ENCODE results near the gene SCARB2. TPM values are rescaled to one million over a fixed set of nuclear protein-coding genes. Genes with fewer than 3 reads are reported as not detected.

Gene SCARB2, protein sequence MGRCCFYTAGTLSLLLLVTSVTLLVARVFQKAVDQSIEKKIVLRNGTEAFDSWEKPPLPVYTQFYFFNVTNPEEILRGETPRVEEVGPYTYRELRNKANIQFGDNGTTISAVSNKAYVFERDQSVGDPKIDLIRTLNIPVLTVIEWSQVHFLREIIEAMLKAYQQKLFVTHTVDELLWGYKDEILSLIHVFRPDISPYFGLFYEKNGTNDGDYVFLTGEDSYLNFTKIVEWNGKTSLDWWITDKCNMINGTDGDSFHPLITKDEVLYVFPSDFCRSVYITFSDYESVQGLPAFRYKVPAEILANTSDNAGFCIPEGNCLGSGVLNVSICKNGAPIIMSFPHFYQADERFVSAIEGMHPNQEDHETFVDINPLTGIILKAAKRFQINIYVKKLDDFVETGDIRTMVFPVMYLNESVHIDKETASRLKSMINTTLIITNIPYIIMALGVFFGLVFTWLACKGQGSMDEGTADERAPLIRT
- total RNA-seq: 1 to 10 TPM; 3.3 to 4.6 TPM

DNA sequence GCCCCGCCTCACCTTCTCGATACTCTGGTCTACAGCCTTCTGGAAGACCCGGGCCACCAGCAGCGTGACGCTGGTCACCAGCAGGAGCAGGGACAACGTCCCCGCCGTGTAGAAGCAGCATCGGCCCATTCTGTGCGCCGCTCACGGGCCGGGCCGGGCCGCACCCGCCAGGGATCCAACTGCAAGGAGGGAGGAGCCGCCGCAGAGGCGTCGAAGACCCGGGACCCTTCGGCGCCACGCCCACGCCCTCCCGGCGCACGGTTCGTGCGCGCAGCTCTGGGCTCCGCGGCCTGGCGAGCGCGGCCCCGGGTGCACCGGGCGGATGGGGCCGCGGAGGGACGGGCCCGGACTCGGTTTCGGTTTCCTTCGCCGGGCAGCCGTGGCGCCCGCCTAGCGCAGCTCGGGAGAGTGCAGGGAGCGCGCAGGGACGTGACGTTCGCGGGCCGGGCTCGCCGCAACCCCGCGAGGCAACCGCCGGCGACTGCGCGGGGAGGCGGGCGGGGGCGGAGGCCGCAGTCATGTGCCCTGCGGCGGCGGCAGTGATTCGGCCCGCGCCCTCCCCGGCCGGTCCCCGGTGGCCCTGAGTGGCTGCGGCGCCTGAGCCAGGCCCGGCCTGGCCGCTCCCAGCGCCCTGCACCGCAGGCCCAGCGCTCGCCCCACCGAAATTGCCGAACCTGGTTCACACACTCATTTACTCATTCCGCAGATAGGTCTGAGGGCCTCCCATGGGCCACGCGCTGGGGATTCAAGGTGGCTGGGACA is at the start of gene SCARB2:
Gene SCARB2 (minus strand): TSS at position 410 of the 762 bp plus-strand sequence. CDS start 281 bp downstream, at position 129.
- DNase-seq (peak; percentile 79), ATAC-seq (peak; percentile 68)
- Mint-ChIP-seq H3K4me3 (peak within 1 kb of the TSS; percentile 75), H3K27ac (peak within 1 kb of the TSS; percentile 78), H3K9me3 (ENCODE audit: low read depth) (no peaks in the 10 kb centered on the region), H3K4me1 (peaks cover 32% of the 10 kb centered on the region), H3K27me3 (no peaks in the 10 kb centered on the region), H3K36me3 (ENCODE audit: low read depth) (no peaks in the 10 kb centered on the region)
- intact Hi-C loops (cut with DNase I, micrococcal nuclease): loop anchor here (1.0 to 10.0 kb wide), 7 partner anchors 15 to 941 kb away; partner anchors contain the start of genes NUP54 (in 2 of the 2), CCNG2 (in 1 of the 2), CCNI (in 1 of the 2) and STBD1 (in 1 of the 2)
- ChIA-PET POLR2A (no interaction called here), CTCF (no interaction called here)

DNA sequence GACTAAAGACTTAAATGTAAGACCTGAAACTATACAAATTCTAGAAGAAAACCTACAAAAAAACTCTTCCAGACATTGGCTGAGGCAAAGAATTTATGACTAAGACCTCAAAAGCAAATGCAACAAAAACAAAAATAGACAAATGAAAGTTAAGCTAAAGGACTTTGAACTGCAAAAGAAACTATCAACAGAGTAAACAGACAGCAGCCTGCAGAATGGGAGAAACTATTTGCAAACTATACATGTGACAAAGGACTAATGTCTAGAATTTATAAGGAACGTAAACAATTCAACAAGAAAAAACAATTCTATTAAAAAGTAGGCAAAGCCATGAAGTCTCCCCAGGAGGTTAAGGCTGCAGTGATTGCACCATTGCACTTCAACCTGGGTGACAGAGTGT is 46.9 kb upstream of the SCARB2 start:
- no peak for ATAC-seq
- Mint-ChIP-seq H3K27me3 (peaks cover 13% of the 10 kb centered on the region), H3K4me1 (no peaks in the 10 kb centered on the region), H3K27ac (no peak overlapping the region), H3K4me3 (no peak overlapping the region), H3K9me3 (ENCODE audit: low read depth) (no peaks in the 10 kb centered on the region), H3K36me3 (ENCODE audit: low read depth) (no peaks in the 10 kb centered on the region)
- intact Hi-C loops (cut with DNase I, micrococcal nuclease): no loop called here
- no peak for DNase-seq
- ChIA-PET POLR2A (no interaction called here), CTCF (interaction anchor here (1.2 to 2.9 kb wide), 3 partner anchors 8 to 80 kb away, joined by 4 to 17 read pairs (median 5); no protein-coding TSS in a partner anchor)

DNA sequence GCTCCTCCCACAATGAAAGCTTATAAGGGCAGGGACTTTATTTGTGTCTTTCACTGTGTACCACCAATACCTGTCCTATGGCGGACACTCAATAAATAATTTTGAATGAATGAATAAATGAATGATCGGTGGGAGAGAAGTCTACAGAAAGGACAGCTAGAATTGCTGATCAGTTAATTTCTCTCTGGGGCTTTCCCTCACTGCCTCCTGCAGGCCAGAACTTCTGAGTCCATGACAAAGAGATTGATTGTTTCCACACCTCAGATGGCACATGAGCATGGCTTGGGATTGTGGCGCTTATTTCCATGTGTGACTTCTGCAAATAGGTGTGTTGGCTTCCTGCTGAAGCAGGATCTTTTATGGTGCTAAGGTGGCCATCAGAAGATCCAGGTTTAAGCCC is 44.2 kb upstream of the SCARB2 start:
- DNase-seq (no peak), ATAC-seq (no peak)
- ChIA-PET CTCF (no interaction called here), POLR2A (no interaction called here)
- H3K4me1 Mint-ChIP-seq: no peaks in the 10 kb centered on the region
- H3K9me3 Mint-ChIP-seq (ENCODE audit: low read depth): no peaks in the 10 kb centered on the region
- no peaks in the 10 kb centered on the region for H3K36me3 Mint-ChIP-seq (ENCODE audit: low read depth)
- no peak overlapping the region for H3K27ac Mint-ChIP-seq
- intact Hi-C loops (cut with DNase I, micrococcal nuclease): no loop called here
- peaks cover 30% of the 10 kb centered on the region for H3K27me3 Mint-ChIP-seq
- no peak overlapping the region for H3K4me3 Mint-ChIP-seq

DNA sequence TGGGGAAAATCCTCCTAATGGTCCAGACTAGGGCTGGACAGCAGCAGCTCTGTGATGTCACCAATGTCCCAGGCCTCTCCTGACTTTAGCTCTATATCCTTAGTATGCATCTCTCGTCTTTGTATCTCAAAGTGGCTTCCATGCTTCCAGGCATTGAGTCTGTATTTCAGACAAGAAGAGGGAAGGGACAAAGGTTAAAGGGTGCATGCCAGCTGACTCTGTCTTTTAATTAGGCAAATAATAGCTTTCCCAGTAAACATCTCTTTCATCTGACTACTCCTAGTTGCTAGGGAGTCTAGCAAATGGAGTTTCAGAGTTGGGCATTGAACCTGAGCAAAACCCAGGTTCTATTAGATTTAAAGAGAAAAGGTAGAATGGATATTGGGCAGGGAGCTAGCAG is 43.3 kb upstream of the SCARB2 start:
- Mint-ChIP-seq H3K36me3 (ENCODE audit: low read depth) (no peaks in the 10 kb centered on the region), H3K4me1 (no peaks in the 10 kb centered on the region), H3K27ac (no peak overlapping the region), H3K9me3 (ENCODE audit: low read depth) (no peaks in the 10 kb centered on the region), H3K27me3 (peaks cover 38% of the 10 kb centered on the region), H3K4me3 (no peak overlapping the region)
- intact Hi-C loops (cut with DNase I, micrococcal nuclease): no loop called here
- ChIA-PET POLR2A (no interaction called here), CTCF (no interaction called here)
- no peak for ATAC-seq
- no peak for DNase-seq

DNA sequence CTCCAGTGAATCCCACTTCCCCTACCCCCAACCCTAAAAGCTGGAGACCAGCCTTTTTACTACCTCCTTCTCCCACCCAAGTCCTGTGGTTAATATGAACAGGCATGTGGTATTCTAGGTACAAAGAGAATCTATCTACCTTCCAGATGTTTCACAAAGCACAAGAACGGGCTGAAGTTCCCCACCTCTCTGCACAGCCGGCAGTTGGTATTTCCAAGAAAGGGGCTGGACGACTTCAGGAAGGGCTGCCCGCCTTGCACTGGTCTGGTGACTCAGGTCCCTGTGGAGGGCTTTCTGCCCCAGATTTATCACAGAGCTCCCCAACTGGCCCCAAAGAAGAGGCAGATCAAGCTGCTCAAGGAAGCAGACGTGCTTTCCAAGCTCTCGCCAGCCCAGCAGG is 42.4 kb upstream of the SCARB2 start:
- intact Hi-C loops (cut with DNase I, micrococcal nuclease): no loop called here
- DNase-seq (no peak), ATAC-seq (no peak)
- Mint-ChIP-seq H3K9me3 (ENCODE audit: low read depth) (no peaks in the 10 kb centered on the region), H3K27ac (no peak overlapping the region), H3K36me3 (ENCODE audit: low read depth) (no peaks in the 10 kb centered on the region), H3K27me3 (peaks cover 42% of the 10 kb centered on the region), H3K4me1 (peaks cover 5% of the 10 kb centered on the region), H3K4me3 (no peak overlapping the region)
- POLR2A ChIA-PET: no interaction called here
- CTCF ChIA-PET: interaction anchor here (1.2 kb wide), 1 partner anchor 12 kb away, joined by 3 read pairs; no protein-coding TSS in a partner anchor

DNA sequence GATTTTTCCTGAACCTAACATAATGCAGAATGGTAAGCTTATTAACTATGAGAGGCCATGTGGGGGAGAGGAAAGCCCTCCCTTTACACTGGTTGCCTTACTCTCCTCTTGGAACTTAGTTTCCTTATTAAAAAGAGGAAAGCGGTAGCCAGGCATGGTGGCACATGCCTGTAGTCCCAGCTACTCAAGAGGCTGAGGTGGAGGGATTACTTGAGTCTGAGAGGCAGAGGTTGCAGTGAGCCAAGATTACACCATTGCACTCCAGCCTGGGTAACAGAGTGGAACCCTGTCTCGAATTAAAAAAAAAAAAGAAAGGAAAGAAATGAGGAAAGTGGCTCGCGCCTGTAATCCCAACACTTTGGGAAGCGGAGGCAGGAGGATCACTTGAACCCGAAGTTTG is 39.9 kb upstream of the SCARB2 start:
- no peak overlapping the region for H3K27ac Mint-ChIP-seq
- CTCF ChIA-PET: interaction anchor here (0.5 to 1.4 kb wide), 5 partner anchors 8 to 439 kb away, joined by 3 to 5 read pairs (median 3); no protein-coding TSS in a partner anchor
- intact Hi-C loops (cut with DNase I, micrococcal nuclease): loop anchor here in 1 of 2 experiments (5.0 kb wide), 1 partner anchor 71 kb away; no protein-coding TSS in a partner anchor
- no peaks in the 10 kb centered on the region for H3K9me3 Mint-ChIP-seq (ENCODE audit: low read depth)
- H3K4me3 Mint-ChIP-seq: no peak overlapping the region
- POLR2A ChIA-PET: no interaction called here
- peaks cover 6% of the 10 kb centered on the region for H3K4me1 Mint-ChIP-seq
- peaks cover 56% of the 10 kb centered on the region for H3K27me3 Mint-ChIP-seq
- ATAC-seq (no peak), DNase-seq (no peak)
- H3K36me3 Mint-ChIP-seq (ENCODE audit: low read depth): no peaks in the 10 kb centered on the region

DNA sequence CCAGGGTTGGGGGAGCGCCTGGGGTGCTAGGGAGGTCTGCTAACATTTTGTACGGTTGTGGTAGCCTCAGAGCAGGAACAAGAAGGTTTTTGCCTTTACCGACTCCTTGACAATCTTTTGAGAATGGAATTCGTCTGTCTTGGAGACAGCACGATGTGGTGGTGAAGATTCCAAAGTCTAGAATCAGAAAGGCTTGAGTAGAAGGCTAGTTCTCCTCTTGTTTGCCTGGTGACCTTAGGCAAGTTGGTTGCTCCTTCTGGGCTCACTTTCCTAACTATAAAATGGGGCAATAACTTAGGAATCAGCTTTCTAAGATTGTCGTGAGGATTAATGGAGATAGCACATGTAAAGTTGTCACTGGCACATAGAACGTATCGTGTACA is 38.6 kb upstream of the SCARB2 start:
- intact Hi-C loops (cut with DNase I, micrococcal nuclease): loop anchor here in 1 of 2 experiments (5.0 kb wide), 1 partner anchor 70 kb away; no protein-coding TSS in a partner anchor
- CTCF ChIA-PET: interaction anchor here (1.4 kb wide), 2 partner anchors 9 to 72 kb away, joined by 3 to 5 read pairs; no protein-coding TSS in a partner anchor

DNA sequence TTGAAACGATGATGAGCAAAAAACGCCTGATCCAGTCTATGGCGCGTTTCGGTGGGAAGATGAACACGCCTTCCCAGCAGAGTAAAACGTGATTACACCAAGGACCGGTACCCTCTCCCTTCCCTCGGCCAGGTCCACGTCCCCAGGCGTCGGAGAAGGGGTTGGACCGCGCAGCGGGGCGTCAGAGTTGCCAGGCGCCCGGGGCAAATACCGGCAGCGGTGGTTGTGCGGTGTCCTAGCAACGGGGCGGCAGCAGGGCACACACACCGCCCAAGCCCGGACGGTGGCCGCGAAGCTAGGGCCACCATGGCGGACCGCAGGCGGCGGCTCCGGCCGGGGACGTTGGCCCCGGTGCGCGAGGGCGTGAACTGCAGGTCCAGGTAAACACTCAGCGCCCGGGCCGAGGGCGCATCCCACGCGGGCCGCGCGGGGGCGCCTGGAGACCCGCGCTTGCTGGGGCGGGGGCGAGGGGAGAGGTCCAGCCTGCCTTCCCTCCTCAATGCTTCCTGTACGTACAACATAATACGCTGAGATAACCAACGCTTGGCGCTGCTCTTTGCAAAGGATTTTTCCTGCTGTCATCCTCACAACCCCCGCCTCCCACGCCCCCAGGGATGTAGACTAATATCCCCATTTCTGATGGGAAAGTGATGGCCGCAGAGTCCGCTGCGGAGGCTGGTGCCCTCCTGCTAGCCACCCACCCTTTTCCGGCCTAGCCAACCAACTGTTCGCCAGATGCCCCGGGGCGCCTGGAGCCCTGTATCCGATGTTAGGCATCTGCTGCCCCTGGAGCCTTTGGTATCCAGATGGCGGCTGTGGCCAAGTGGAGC is 38.0 kb upstream of the SCARB2 start, which contains the start of gene FAM47E:
Gene FAM47E (plus strand): TSS at position 281 of the 830 bp plus-strand sequence. CDS start 26 bp downstream, at position 307.
- H3K27me3 Mint-ChIP-seq: peaks cover 61% of the 10 kb centered on the region
- peak; percentile 79 for ATAC-seq
- peak; percentile 60 for DNase-seq
- peak within 1 kb of the TSS; percentile 17 for H3K27ac Mint-ChIP-seq
- H3K36me3 Mint-ChIP-seq (ENCODE audit: low read depth): no peaks in the 10 kb centered on the region
- ChIA-PET CTCF (interaction anchor here (0.5 to 1.7 kb wide), 4 partner anchors 16 to 71 kb away, joined by 3 to 5 read pairs (median 4); no protein-coding TSS in a partner anchor), POLR2A (no interaction called here)
- peak within 1 kb of the TSS; percentile 62 for H3K4me3 Mint-ChIP-seq
- no peaks in the 10 kb centered on the region for H3K9me3 Mint-ChIP-seq (ENCODE audit: low read depth)
- intact Hi-C loops (cut with DNase I, micrococcal nuclease): loop anchor here in 1 of 2 experiments (5.0 kb wide), 1 partner anchor 69 kb away; no protein-coding TSS in a partner anchor
- peaks cover 6% of the 10 kb centered on the region for H3K4me1 Mint-ChIP-seq

More for the DNA sequence above, 38.6 kb upstream of the SCARB2 start:
- Mint-ChIP-seq H3K27me3 (peaks cover 61% of the 10 kb centered on the region), H3K36me3 (ENCODE audit: low read depth) (no peaks in the 10 kb centered on the region), H3K4me3 (peak overlapping the region; percentile 20), H3K4me1 (peaks cover 6% of the 10 kb centered on the region), H3K27ac (no peak overlapping the region), H3K9me3 (ENCODE audit: low read depth) (no peaks in the 10 kb centered on the region)
- POLR2A ChIA-PET: no interaction called here
- ATAC-seq (no peak), DNase-seq (no peak)

DNA sequence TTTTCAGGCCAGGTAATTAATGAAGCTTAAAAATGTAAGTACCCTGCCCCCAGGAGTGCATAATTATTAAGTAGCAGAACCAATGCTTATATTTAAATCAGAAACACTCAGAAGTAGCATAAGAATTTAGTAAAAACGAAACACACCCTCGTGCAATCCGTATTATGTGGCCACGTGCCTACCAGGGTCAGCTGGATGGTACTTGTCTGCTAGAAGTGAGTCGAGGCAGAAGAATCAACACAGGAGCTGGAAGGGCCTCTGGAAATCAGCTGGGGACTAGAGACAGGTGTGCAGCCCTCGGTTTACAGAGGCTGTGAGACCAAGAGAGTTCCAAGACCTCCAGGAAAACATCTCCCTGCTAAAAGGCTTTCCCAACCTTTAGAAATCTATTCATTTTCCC is 37.3 kb upstream of the SCARB2 start:
- DNase-seq (peak; percentile 7), ATAC-seq (no peak)
- Mint-ChIP-seq H3K9me3 (ENCODE audit: low read depth) (no peaks in the 10 kb centered on the region), H3K27me3 (peaks cover 59% of the 10 kb centered on the region), H3K4me1 (peaks cover 6% of the 10 kb centered on the region), H3K4me3 (peak overlapping the region; percentile 62), H3K27ac (no peak overlapping the region), H3K36me3 (ENCODE audit: low read depth) (no peaks in the 10 kb centered on the region)
- POLR2A ChIA-PET: no interaction called here
- CTCF ChIA-PET: interaction anchor here (0.5 to 1.7 kb wide), 3 partner anchors 15 to 71 kb away, joined by 3 to 5 read pairs (median 5); no protein-coding TSS in a partner anchor
- intact Hi-C loops (cut with DNase I, micrococcal nuclease): loop anchor here in 1 of 2 experiments (5.0 kb wide), 1 partner anchor 69 kb away; no protein-coding TSS in a partner anchor

DNA sequence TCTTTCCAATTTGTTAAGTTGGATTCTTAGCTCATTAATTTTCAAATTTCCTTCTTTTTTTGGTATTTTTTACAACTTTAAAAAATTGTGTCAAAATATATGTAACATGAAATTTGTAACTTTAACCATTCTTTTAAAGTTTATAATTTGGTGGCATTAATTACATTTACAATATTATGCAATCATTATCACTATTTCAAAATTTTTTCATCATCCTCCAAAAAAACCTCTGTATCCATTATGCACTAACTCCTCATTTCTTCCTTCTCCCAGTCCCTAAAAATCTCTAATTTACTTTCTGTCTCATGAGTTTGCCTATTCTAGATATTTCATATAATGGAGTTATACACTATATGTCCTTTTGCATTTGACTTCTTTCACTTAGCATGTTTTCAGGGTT is 33.2 kb upstream of the SCARB2 start:
- no peak for DNase-seq
- ChIA-PET POLR2A (no interaction called here), CTCF (interaction anchor here (0.8 to 1.0 kb wide), 2 partner anchors 53 to 67 kb away, joined by 3 read pairs; no protein-coding TSS in a partner anchor)
- Mint-ChIP-seq H3K4me1 (peaks cover 6% of the 10 kb centered on the region), H3K27ac (no peak overlapping the region), H3K27me3 (peaks cover 39% of the 10 kb centered on the region), H3K4me3 (no peak overlapping the region), H3K9me3 (ENCODE audit: low read depth) (peaks cover under 1% of the 10 kb centered on the region), H3K36me3 (ENCODE audit: low read depth) (no peaks in the 10 kb centered on the region)
- no peak for ATAC-seq
- intact Hi-C loops (cut with DNase I, micrococcal nuclease): no loop called here
